Activated T-helper 1 cell treated with anti-CD3 and anti-CD28 coated beads, Interleukin-12 subunit alpha, Interleukin-12 subunit beta, Interleukin-2, Interleukin-4 antibody, amounts not matched to agents 30 ng/mL and 10 ng/mL and 1 ng/mL, durations not matched to agents 14 hours and 24 hours and 36 hours (primary cell): ENCODE results near the gene CYYR1. TPM values are rescaled to one million over a fixed set of nuclear protein-coding genes. Genes with fewer than 3 reads are reported as not detected.

Experiments
- DNase-seq: peaks from one replicate; pipeline ENCODE4 v3.0.0; 2021; ENCODE audit warnings: low spot score
- H3K27ac Mint-ChIP-seq: one replicate; pipeline ENCODE4 v1.8.0; 2021; ENCODE audit warnings: mild to moderate bottlenecking, mixed read lengths
- H3K27me3 Mint-ChIP-seq: one replicate; pipeline ENCODE4 v1.8.0; 2022; ENCODE audit warnings: mild to moderate bottlenecking, moderate library complexity, mixed read lengths; ENCODE audit not compliant: insufficient read depth
- H3K36me3 Mint-ChIP-seq: one replicate; pipeline ENCODE4 v1.8.0; 2021; ENCODE audit warnings: low read depth, mixed read lengths
- H3K4me1 Mint-ChIP-seq: one replicate; pipeline ENCODE4 v1.8.0; 2021; ENCODE audit warnings: low read depth, mixed read lengths
- H3K4me3 Mint-ChIP-seq: one replicate; pipeline ENCODE4 v1.8.0; 2021; ENCODE audit warnings: mild to moderate bottlenecking, moderate library complexity, mixed read lengths
- H3K9me3 Mint-ChIP-seq: one replicate; pipeline ENCODE4 v1.8.0; 2021; ENCODE audit warnings: mixed read lengths
- intact Hi-C: fragments of 100-400 bp; cut with micrococcal nuclease; formaldehyde crosslinking; loops from one replicate; pipeline ENCODE4 v1.15.1; 2024
- total RNA-seq: library from RNA; stranded (reverse); gene quantifications from 2 replicates; pipeline ENCODE4 v1.2.3, GENCODE V29; 2022

CYYR1 gene
- total RNA-seq, 1 donor from 2014 or later, result not detected

- peaks cover 12% of the 10 kb centered on the region for H3K9me3 Mint-ChIP-seq
- H3K36me3 Mint-ChIP-seq, result peaks cover 1% of the 10 kb centered on the region
- H3K27ac Mint-ChIP-seq, result no peak overlapping the region
- no peak overlapping the region for H3K4me3 Mint-ChIP-seq
- DNase-seq, result no peak
- no peaks in the 10 kb centered on the region for H3K4me1 Mint-ChIP-seq
- peaks cover 7% of the 10 kb centered on the region for H3K27me3 Mint-ChIP-seq
- intact Hi-C loops, result no loop called here
Measured at GRCh38 chr21:26572076-26572701, 897 bp downstream of the CYYR1 start.

- intact Hi-C loops, result no loop called here
- DNase-seq, result no peak
- Mint-ChIP-seq H3K36me3 (peaks cover 1% of the 10 kb centered on the region), H3K27me3 (peaks cover 7% of the 10 kb centered on the region), H3K9me3 (peaks cover 12% of the 10 kb centered on the region), H3K4me1 (no peaks in the 10 kb centered on the region), H3K4me3 (no peak overlapping the region), H3K27ac (no peak overlapping the region)
Measured at GRCh38 chr21:26570203-26570602, 2.9 kb downstream of the CYYR1 start.

- H3K36me3 Mint-ChIP-seq, result no peaks in the 10 kb centered on the region
- no peaks in the 10 kb centered on the region for H3K4me1 Mint-ChIP-seq
- no peak for DNase-seq
- no peak overlapping the region for H3K4me3 Mint-ChIP-seq
- no peaks in the 10 kb centered on the region for H3K27me3 Mint-ChIP-seq
- no peaks in the 10 kb centered on the region for H3K9me3 Mint-ChIP-seq
- H3K27ac Mint-ChIP-seq, result no peak overlapping the region
- intact Hi-C loops, result no loop called here
Measured at GRCh38 chr21:26565546-26565945, 7.5 kb downstream of the CYYR1 start.

GRCh38 chr21:26565111-26565510 lies 8.0 kb downstream of the CYYR1 start:
- H3K4me3 Mint-ChIP-seq, result no peak overlapping the region
- H3K36me3 Mint-ChIP-seq, result no peaks in the 10 kb centered on the region
- no peak for DNase-seq
- H3K9me3 Mint-ChIP-seq, result no peaks in the 10 kb centered on the region
- no peaks in the 10 kb centered on the region for H3K4me1 Mint-ChIP-seq
- intact Hi-C loops, result no loop called here
- H3K27ac Mint-ChIP-seq, result no peak overlapping the region
- H3K27me3 Mint-ChIP-seq, result no peaks in the 10 kb centered on the region

- Mint-ChIP-seq H3K4me1 (no peaks in the 10 kb centered on the region), H3K36me3 (no peaks in the 10 kb centered on the region), H3K27me3 (no peaks in the 10 kb centered on the region), H3K9me3 (no peaks in the 10 kb centered on the region), H3K27ac (no peak overlapping the region), H3K4me3 (no peak overlapping the region)
- intact Hi-C loops, result no loop called here
- DNase-seq, result no peak
Measured at GRCh38 chr21:26563856-26564503, 9.1 kb downstream of the CYYR1 start.

DNA sequence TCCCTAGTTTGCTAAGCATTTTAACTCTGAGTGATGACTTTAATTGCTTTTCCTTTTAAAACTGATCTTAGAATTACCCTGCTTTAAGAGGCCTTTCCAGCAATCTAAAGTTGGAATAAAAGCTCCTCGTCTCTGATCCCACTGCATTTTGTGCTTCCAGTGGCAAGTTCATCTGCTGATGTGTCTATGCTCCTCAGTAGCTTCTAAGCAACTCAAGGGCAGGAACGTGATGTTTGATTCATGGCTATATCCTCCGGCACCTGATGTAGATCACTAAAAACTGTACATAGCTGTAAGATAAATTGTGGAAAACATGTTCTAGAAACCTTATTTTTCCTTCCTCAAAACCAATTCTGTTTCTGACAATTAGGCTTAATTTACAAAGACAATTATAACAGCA lies 12.5 kb downstream of the CYYR1 start:
- H3K4me3 Mint-ChIP-seq, result no peak overlapping the region

GRCh38 chr21:26559099-26559498 lies 14.0 kb downstream of the CYYR1 start:
- intact Hi-C loops, result no loop called here
- Mint-ChIP-seq H3K27me3 (no peaks in the 10 kb centered on the region), H3K27ac (no peak overlapping the region), H3K4me3 (no peak overlapping the region), H3K4me1 (no peaks in the 10 kb centered on the region), H3K9me3 (no peaks in the 10 kb centered on the region), H3K36me3 (no peaks in the 10 kb centered on the region)
- DNase-seq, result no peak

More for the DNA sequence above, 12.5 kb downstream of the CYYR1 start:
- H3K27me3 Mint-ChIP-seq, result no peaks in the 10 kb centered on the region
- no peak overlapping the region for H3K27ac Mint-ChIP-seq
- intact Hi-C loops, result no loop called here
- H3K36me3 Mint-ChIP-seq, result no peaks in the 10 kb centered on the region
- H3K4me1 Mint-ChIP-seq, result no peaks in the 10 kb centered on the region
- no peak for DNase-seq
- no peaks in the 10 kb centered on the region for H3K9me3 Mint-ChIP-seq

- intact Hi-C loops, result no loop called here
- no peaks in the 10 kb centered on the region for H3K4me1 Mint-ChIP-seq
- no peak overlapping the region for H3K27ac Mint-ChIP-seq
- H3K4me3 Mint-ChIP-seq, result no peak overlapping the region
- no peak for DNase-seq
- H3K9me3 Mint-ChIP-seq, result no peaks in the 10 kb centered on the region
- H3K36me3 Mint-ChIP-seq, result no peaks in the 10 kb centered on the region
- H3K27me3 Mint-ChIP-seq, result no peaks in the 10 kb centered on the region
Measured at GRCh38 chr21:26557106-26557505, 16.0 kb downstream of the CYYR1 start.

DNA sequence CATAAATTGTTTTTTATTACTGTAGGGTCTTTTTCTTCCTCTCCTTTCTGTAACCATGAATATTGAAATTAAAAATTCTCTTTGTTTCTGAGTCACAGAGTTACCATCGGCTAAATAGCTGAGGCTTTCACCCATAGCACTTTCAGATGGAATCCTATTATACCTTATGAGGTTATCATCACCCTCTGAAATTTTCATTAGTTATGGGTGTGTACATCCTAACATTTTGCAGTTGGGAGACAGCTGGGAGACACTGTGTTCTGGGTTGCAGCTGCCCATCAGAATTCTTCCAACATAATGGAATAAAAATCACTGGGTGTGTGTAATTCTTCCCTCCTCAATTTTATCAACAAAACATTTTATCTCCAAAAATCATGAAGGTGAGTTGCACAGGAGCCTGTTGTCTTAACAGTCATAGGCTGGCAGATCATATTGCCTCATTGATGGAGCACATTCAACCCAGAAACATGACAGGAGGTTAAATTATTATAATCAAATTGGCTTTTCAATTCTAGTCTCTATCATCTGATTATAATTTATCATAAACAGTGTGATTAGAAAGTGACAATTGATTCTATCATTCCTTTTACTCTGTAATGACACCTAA lies 17.4 kb downstream of the CYYR1 start:
- Mint-ChIP-seq H3K4me3 (no peak overlapping the region), H3K27ac (no peak overlapping the region), H3K4me1 (no peaks in the 10 kb centered on the region), H3K36me3 (no peaks in the 10 kb centered on the region), H3K9me3 (no peaks in the 10 kb centered on the region), H3K27me3 (peaks cover 2% of the 10 kb centered on the region)
- no peak for DNase-seq
- intact Hi-C loops, result no loop called here

DNA sequence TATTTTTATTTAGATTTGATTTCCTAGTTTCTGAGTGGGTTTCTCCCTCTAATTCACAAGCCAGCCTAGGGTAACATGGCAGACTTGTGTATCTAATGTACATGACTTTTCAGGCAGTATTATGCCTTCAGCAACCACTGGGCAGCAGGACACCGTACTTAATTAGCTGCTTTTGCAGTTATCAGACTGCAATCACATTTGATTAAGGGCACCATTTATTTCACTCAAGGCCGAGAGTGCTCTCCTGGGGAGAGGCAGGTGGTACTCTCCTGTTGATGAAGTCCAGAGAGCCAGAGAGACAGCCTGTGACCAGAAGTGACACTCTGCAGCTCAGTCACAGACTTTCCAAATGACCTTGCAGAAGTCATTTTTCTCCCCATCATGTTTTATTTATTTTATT lies 18.7 kb downstream of the CYYR1 start:
- no peak overlapping the region for H3K27ac Mint-ChIP-seq
- H3K9me3 Mint-ChIP-seq, result no peaks in the 10 kb centered on the region
- DNase-seq, result no peak
- no peaks in the 10 kb centered on the region for H3K4me1 Mint-ChIP-seq
- H3K27me3 Mint-ChIP-seq, result peaks cover 2% of the 10 kb centered on the region
- no peaks in the 10 kb centered on the region for H3K36me3 Mint-ChIP-seq
- no peak overlapping the region for H3K4me3 Mint-ChIP-seq
- intact Hi-C loops, result no loop called here

GRCh38 chr21:26553898-26554297 lies 19.2 kb downstream of the CYYR1 start:
- Mint-ChIP-seq H3K36me3 (no peaks in the 10 kb centered on the region), H3K27me3 (peaks cover 2% of the 10 kb centered on the region), H3K4me1 (no peaks in the 10 kb centered on the region), H3K9me3 (no peaks in the 10 kb centered on the region), H3K4me3 (no peak overlapping the region), H3K27ac (no peak overlapping the region)
- DNase-seq, result no peak
- intact Hi-C loops, result no loop called here

- H3K27me3 Mint-ChIP-seq, result peaks cover 2% of the 10 kb centered on the region
- H3K4me1 Mint-ChIP-seq, result no peaks in the 10 kb centered on the region
- DNase-seq, result no peak
- intact Hi-C loops, result no loop called here
- no peaks in the 10 kb centered on the region for H3K9me3 Mint-ChIP-seq
- no peak overlapping the region for H3K4me3 Mint-ChIP-seq
- H3K36me3 Mint-ChIP-seq, result no peaks in the 10 kb centered on the region
- H3K27ac Mint-ChIP-seq, result no peak overlapping the region
Measured at GRCh38 chr21:26550326-26550725, 22.8 kb downstream of the CYYR1 start.

- no peaks in the 10 kb centered on the region for H3K4me1 Mint-ChIP-seq
- intact Hi-C loops, result no loop called here
- no peaks in the 10 kb centered on the region for H3K36me3 Mint-ChIP-seq
- H3K27ac Mint-ChIP-seq, result no peak overlapping the region
- no peaks in the 10 kb centered on the region for H3K9me3 Mint-ChIP-seq
- DNase-seq, result no peak
- no peaks in the 10 kb centered on the region for H3K27me3 Mint-ChIP-seq
- no peak overlapping the region for H3K4me3 Mint-ChIP-seq
Measured at GRCh38 chr21:26546446-26547097, 26.5 kb downstream of the CYYR1 start.
